NT2/D1 (cell line): Measurements from ENCODE around the gene KDM4F.
"Not testable (repeated sequence)": the region's sequence is repeated elsewhere in the genome, so short reads cannot be mapped to it uniquely, and the experiment has no call there.

Experiments
- DNase-seq: peaks from one replicate; pipeline ENCODE4 v3.0.0-alpha.2; 2011; ENCODE audit warnings: low read depth, low spot score
- H3K27me3 ChIP-seq: 2 replicates; pipeline ENCODE4 v1.6.0; 2011; ENCODE audit warnings: mild to moderate bottlenecking; ENCODE audit not compliant: insufficient read length, insufficient read depth
- H3K36me3 ChIP-seq: 2 replicates; pipeline ENCODE4 v1.6.1; 2011; ENCODE audit warnings: mild to moderate bottlenecking, low read length, mixed read lengths; ENCODE audit not compliant: insufficient read depth, insufficient read length
- H3K4me1 ChIP-seq: 2 replicates; pipeline ENCODE4 v1.5.1; 2011; ENCODE audit not compliant: insufficient read depth, insufficient read length
- H3K4me3 ChIP-seq: 2 replicates; pipeline ENCODE4 v1.5.1; 2011; ENCODE audit warnings: low read depth; ENCODE audit not compliant: insufficient read length
- H3K9ac ChIP-seq: 2 replicates; pipeline ENCODE4 v1.6.0; 2011; ENCODE audit warnings: low read depth; ENCODE audit not compliant: insufficient read length
- H3K9me3 ChIP-seq: 2 replicates; pipeline ENCODE4 v1.5.1; 2011; ENCODE audit warnings: mild to moderate bottlenecking, low read length; ENCODE audit not compliant: insufficient read depth
- SUZ12 ChIP-seq: IDR thresholded peaks from 2 replicates; pipeline ENCODE4 v1.6.1; 2011; ENCODE audit not compliant: insufficient read length, insufficient read depth; ENCODE audit errors: extremely low read depth
- YY1 ChIP-seq: IDR thresholded peaks from 2 replicates; pipeline ENCODE4 v1.6.1; 2011; ENCODE audit not compliant: insufficient read length, insufficient read depth
- ZNF274 ChIP-seq: IDR thresholded peaks from 2 replicates; pipeline ENCODE4 v1.6.1; 2011; ENCODE audit warnings: mild to moderate bottlenecking, low read depth, low read length

The KDM4F gene

DNA sequence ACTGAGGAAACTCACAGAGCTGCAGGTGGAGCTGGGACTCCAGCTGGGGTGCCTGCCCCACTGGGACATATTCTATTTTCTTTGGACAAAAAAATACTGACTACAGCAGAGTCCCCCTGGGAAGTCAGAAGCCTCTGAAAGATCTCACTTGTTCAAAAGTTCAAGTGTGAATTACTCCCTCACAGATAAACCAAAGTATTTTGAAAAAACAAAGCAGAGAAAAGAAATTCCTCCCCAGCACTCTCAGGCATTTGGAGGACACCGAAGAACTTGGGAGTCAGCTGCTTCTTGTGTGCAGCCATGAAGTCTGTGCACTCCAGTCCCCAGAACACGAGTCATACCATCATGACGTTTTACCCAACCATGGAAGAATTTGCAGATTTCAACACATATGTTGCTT lies at the start of gene KDM4F:
Gene KDM4F, plus strand, starts transcription at position 301 of the 400 bp plus-strand sequence.
- not testable (repeated sequence) for H3K27me3 ChIP-seq, DNase-seq, H3K9me3 ChIP-seq, H3K4me3 ChIP-seq, H3K4me1 ChIP-seq, H3K9ac ChIP-seq, H3K36me3 ChIP-seq

DNA sequence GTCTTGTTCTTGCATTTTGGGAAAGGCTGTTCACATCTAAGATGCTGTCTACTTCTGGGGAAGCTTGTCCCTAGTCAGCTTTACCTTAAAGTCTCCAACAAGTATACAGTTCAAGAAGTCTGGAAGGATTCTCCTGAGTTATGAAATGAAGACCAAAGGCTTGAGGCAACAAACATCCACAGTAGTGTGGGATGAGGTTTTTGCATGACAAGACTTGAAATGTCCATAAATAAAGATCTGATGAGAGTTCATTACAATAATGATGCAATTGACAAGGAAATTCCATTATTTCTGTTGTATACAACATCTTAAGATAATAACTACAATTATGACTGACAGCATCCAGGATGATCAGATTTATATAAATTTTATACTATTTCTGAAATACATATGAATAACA lies 45.5 kb upstream of the KDM4F start:
- DNase-seq = no peak
- no peaks in the 10 kb centered on the region for H3K27me3 ChIP-seq
- no peaks in the 10 kb centered on the region for H3K4me1 ChIP-seq
- H3K36me3 ChIP-seq = peaks cover 2% of the 10 kb centered on the region
- no peaks in the 10 kb centered on the region for H3K9me3 ChIP-seq
- H3K4me3 ChIP-seq = no peak overlapping the region
- TF ChIP-seq YY1 (no peak), SUZ12 (no peak), ZNF274 (no peak)
- H3K9ac ChIP-seq = no peak overlapping the region

DNA sequence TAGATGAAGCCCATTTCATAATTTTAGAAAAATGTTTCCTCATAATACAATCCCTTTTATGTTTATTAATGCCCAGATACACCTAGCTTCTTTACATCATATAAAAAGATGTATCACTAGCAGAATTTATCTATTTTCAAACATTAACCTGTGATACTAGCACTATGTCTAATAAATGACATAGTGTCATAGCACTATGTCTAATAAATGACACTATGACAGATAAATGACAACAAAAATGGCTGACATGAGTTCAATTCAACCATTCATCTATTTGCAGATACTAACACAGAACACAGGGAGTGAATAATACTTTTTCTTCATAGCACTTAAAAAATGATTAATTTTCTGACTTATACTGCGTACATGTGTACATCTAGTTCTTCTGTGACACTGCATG lies 43.6 kb upstream of the KDM4F start:
- H3K4me1 ChIP-seq = no peaks in the 10 kb centered on the region
- no peak overlapping the region for H3K4me3 ChIP-seq
- no peak for DNase-seq
- TF ChIP-seq YY1 (no peak), ZNF274 (no peak), SUZ12 (no peak)
- H3K27me3 ChIP-seq = no peaks in the 10 kb centered on the region
- H3K9me3 ChIP-seq = no peaks in the 10 kb centered on the region
- H3K9ac ChIP-seq = no peak overlapping the region
- H3K36me3 ChIP-seq = no peaks in the 10 kb centered on the region

DNA sequence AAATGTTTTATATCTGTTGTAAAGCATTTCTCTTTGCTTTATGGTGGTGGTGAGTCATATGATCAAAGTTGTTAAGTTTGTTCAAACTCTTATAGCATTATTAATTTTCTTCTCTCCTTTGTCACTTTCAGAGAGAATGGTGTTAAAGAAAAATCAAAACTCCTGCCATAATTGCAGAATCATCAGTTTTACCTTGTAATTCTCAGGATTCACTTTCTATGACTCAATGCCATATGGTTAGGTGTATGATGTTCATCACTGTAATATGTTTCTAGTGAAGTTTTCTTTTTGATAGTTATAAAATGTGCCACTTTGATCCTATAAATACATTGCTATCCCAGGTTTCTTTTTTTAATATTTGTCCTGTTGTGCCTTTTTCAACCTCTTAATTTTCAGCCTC lies 37.8 kb upstream of the KDM4F start:
- no peak overlapping the region for H3K9ac ChIP-seq
- no peaks in the 10 kb centered on the region for H3K36me3 ChIP-seq
- no peaks in the 10 kb centered on the region for H3K9me3 ChIP-seq
- H3K4me3 ChIP-seq = no peak overlapping the region
- TF ChIP-seq YY1 = no peak
- no peak for TF ChIP-seq ZNF274
- TF ChIP-seq SUZ12 = no peak
- H3K27me3 ChIP-seq = no peaks in the 10 kb centered on the region
- no peak for DNase-seq
- no peaks in the 10 kb centered on the region for H3K4me1 ChIP-seq

DNA sequence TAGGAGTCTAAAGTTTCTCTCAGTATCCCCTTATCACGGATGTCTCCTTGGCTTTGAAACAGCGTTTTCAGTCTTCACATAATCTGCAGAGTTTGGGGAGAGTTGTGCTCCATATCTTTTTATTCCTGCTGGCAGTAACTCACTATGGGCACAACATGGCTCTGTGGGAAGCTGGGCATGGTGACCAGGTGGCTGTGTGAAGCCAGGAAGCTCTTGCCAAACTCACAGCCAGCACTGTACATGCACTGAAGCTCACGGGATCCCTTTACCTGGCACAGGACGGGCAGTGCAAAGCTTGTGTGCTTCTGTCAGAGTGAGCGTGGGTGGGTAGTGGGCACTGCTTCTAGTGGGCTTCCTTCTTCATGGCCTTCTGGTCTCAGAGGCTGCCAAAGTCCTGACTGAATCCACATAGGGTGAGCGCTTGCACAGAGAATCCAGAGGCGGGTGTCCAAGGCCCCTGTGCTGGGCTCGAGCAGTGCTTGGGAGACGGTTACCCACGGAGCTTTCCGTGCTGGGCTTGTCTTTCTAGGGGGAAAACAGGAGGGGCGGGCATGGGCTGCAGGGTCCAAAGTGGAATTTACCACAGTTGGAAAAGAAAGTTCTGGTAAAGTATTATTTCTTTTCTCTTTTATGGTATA lies 34.9 kb upstream of the KDM4F start:
- H3K36me3 ChIP-seq = no peaks in the 10 kb centered on the region
- no peaks in the 10 kb centered on the region for H3K9me3 ChIP-seq
- H3K4me1 ChIP-seq = no peaks in the 10 kb centered on the region
- TF ChIP-seq SUZ12 (no peak), ZNF274 (no peak), YY1 (no peak)
- DNase-seq = no peak
- no peak overlapping the region for H3K9ac ChIP-seq
- H3K4me3 ChIP-seq = no peak overlapping the region
- no peaks in the 10 kb centered on the region for H3K27me3 ChIP-seq

DNA sequence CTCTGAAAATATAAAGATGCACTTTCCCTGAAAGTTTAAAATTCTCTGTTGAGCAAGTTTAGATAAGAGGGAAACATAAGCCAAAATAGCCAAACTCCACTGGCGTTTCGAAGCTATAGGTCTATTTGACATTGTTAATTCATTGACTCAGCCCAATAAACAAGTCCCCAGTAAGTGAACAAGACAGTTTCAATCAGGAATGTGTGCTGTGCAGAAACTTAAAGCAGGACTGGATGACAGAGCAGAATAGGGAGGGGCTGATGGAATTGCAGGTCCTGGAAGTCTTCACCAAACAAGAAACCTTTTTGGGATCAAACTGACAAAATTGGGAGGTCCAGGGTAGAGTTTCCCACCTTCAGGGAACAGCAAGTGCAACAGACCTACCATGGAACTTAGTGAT lies 33.1 kb upstream of the KDM4F start:
- H3K36me3 ChIP-seq = no peaks in the 10 kb centered on the region
- no peak for TF ChIP-seq YY1
- TF ChIP-seq ZNF274 = no peak
- no peak for TF ChIP-seq SUZ12
- no peak for DNase-seq
- H3K4me1 ChIP-seq = no peaks in the 10 kb centered on the region
- H3K4me3 ChIP-seq = no peak overlapping the region
- H3K9ac ChIP-seq = no peak overlapping the region
- H3K27me3 ChIP-seq = no peaks in the 10 kb centered on the region
- no peaks in the 10 kb centered on the region for H3K9me3 ChIP-seq

DNA sequence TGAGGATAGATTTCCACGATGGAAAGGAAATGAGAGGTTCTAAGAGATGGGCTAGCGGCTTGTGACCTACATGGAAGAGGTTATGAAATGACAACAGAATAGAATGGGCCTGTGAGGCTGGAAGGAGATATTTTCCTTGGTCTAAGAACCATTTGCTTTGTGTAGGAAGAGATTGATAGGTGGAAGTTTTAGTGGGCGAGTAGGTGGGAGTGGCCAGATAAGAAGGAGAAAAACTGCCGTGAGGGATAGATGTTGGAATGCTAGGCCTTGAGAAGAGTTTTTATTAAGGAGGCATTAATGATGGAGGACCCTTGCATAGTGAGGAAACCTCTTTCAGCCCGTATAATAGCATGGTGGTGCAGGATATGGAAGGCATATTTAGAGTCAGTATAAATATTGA lies 27.8 kb upstream of the KDM4F start:
- not testable (repeated sequence) for DNase-seq

DNA sequence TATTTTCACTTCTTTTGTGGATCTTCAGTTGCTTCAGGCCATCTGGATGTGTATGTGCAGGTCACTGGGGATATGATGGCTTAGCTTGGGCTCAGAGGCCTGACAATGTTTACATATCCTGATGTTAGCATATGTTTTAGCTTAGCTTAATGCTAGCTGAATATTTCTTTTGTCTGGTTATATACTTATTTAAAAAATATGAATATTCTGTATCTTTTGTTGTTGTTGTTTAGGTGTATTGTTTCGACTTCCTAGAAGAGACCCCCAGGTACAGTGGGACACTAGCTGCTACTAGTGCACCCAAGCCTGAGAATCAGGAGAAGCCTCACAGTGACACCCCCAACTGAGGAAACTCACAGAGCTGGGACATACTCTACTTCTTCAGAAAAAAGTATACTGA lies 24.3 kb upstream of the KDM4F start, which contains the start of gene KDM4E:
Gene KDM4E, plus strand, starts transcription at position 301 of the 400 bp plus-strand sequence. CDS start 300 bp downstream, outside the sequence.
- H3K4me1 ChIP-seq = no peaks in the 10 kb centered on the region
- no peak within 1 kb of the TSS for H3K9ac ChIP-seq
- H3K36me3 ChIP-seq = no peaks in the 10 kb centered on the region
- TF ChIP-seq YY1 (no peak), ZNF274 (no peak), SUZ12 (no peak)
- H3K4me3 ChIP-seq = no peak within 1 kb of the TSS
- no peaks in the 10 kb centered on the region for H3K27me3 ChIP-seq
- no peak for DNase-seq
- H3K9me3 ChIP-seq = no peaks in the 10 kb centered on the region; the same call in 1 of the 2 replicates

More for the DNA sequence above, 27.8 kb upstream of the KDM4F start:
- H3K9me3 ChIP-seq, H3K9ac ChIP-seq, H3K27me3 ChIP-seq, H3K4me3 ChIP-seq, H3K36me3 ChIP-seq, H3K4me1 ChIP-seq: not testable (repeated sequence)

DNA sequence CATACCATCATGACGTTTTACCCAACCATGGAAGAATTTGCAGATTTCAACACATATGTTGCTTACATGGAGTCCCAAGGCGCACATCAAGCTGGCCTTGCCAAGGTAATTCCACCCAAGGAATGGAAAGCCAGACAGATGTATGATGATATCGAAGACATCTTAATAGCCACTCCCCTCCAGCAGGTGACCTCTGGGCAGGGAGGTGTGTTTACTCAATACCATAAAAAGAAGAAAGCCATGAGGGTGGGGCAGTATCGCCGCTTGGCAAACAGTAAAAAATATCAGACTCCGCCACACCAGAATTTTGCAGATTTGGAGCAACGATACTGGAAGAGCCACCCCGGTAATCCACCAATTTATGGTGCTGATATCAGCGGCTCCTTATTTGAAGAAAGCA lies 23.6 kb upstream of the KDM4F start:
- H3K9ac ChIP-seq, H3K4me1 ChIP-seq, H3K4me3 ChIP-seq, H3K9me3 ChIP-seq, H3K27me3 ChIP-seq, H3K36me3 ChIP-seq, DNase-seq: not testable (repeated sequence)
